ENCODE results near the gene PSAP.

The PSAP gene

GRCh38 chr10:71805776-71806703, 45.0 kb downstream of the PSAP start:
- no peak overlapping the region for H3K4me2 ChIP-seq (ENCODE audit: low read depth, low read length, poor library complexity, severe bottlenecking)
- no peak overlapping the region for H2AFZ ChIP-seq (ENCODE audit: low read depth, low read length, severe bottlenecking)

GRCh38 chr10:71804077-71804476, 47.0 kb downstream of the PSAP start:
- TF ChIP-seq EZH2phosphoT487 (conservative IDR thresholded peaks at IDR 0.05; ENCODE audit: low read length) (no peak), CTCF (IDR thresholded peaks at IDR 0.05; ENCODE audit: insufficient read depth, low read length, poor library complexity, severe bottlenecking) (no peak)
- Histone ChIP-seq H3K9me2 (replicated peaks; ENCODE audit: insufficient read depth, low read length) (no peaks in the 10 kb centered on the region), H3K27me3 (ENCODE audit: low read length) (no peaks in the 10 kb centered on the region), H3F3A (ENCODE audit: insufficient read depth) (no peaks in the 10 kb centered on the region), H3K4me3 (ENCODE audit: insufficient read depth, low read length, poor library complexity, severe bottlenecking) (no peak overlapping the region), H2AFZ (ENCODE audit: low read depth, low read length, severe bottlenecking) (no peak overlapping the region), H3K9ac (ENCODE audit: low read length) (no peak overlapping the region), H3K36me3 (ENCODE audit: low read length) (no peaks in the 10 kb centered on the region), H3K27ac (ENCODE audit: low read depth, low read length) (no peak overlapping the region), H3K79me2 (ENCODE audit: insufficient read depth, low read length) (no peaks in the 10 kb centered on the region), H3K4me2 (ENCODE audit: low read depth, low read length, poor library complexity, severe bottlenecking) (no peak overlapping the region), H3K9me3 (ENCODE audit: insufficient read depth, low read length) (no peaks in the 10 kb centered on the region), H4K20me1 (ENCODE audit: low read depth, low read length) (no peaks in the 10 kb centered on the region)

More at GRCh38 chr10:71805776-71806703, 45.0 kb downstream of the PSAP start:
- Histone ChIP-seq H3K27me3 (ENCODE audit: low read length) (no peaks in the 10 kb centered on the region), H4K20me1 (ENCODE audit: low read depth, low read length) (no peaks in the 10 kb centered on the region), H3K27ac (ENCODE audit: low read depth, low read length) (no peak overlapping the region), H3K9me3 (ENCODE audit: insufficient read depth, low read length) (no peaks in the 10 kb centered on the region), H3K36me3 (ENCODE audit: low read length) (no peaks in the 10 kb centered on the region), H3K9me2 (replicated peaks; ENCODE audit: insufficient read depth, low read length) (no peaks in the 10 kb centered on the region), H3K4me3 (ENCODE audit: insufficient read depth, low read length, poor library complexity, severe bottlenecking) (no peak overlapping the region), H3F3A (ENCODE audit: insufficient read depth) (no peaks in the 10 kb centered on the region), H3K79me2 (ENCODE audit: insufficient read depth, low read length) (no peaks in the 10 kb centered on the region), H3K9ac (ENCODE audit: low read length) (no peak overlapping the region)
- TF ChIP-seq EZH2phosphoT487 (conservative IDR thresholded peaks at IDR 0.05; ENCODE audit: low read length), result no peak
- TF ChIP-seq CTCF (IDR thresholded peaks at IDR 0.05; ENCODE audit: insufficient read depth, low read length, poor library complexity, severe bottlenecking), result no peak

GRCh38 chr10:71802715-71803488, 48.1 kb downstream of the PSAP start:
- H3K4me3 ChIP-seq (ENCODE audit: insufficient read depth, low read length, poor library complexity, severe bottlenecking), result no peak overlapping the region
- H3K9me2 ChIP-seq (replicated peaks; ENCODE audit: insufficient read depth, low read length), result no peaks in the 10 kb centered on the region
- no peak overlapping the region for H3K9ac ChIP-seq (ENCODE audit: low read length)
- no peaks in the 10 kb centered on the region for H3F3A ChIP-seq (ENCODE audit: insufficient read depth)
- H3K4me2 ChIP-seq (ENCODE audit: low read depth, low read length, poor library complexity, severe bottlenecking), result no peak overlapping the region
- H3K27ac ChIP-seq (ENCODE audit: low read depth, low read length), result no peak overlapping the region
- no peaks in the 10 kb centered on the region for H3K36me3 ChIP-seq (ENCODE audit: low read length)
- no peak overlapping the region for H2AFZ ChIP-seq (ENCODE audit: low read depth, low read length, severe bottlenecking)
- no peaks in the 10 kb centered on the region for H4K20me1 ChIP-seq (ENCODE audit: low read depth, low read length)
- no peaks in the 10 kb centered on the region for H3K79me2 ChIP-seq (ENCODE audit: insufficient read depth, low read length)
- no peaks in the 10 kb centered on the region for H3K9me3 ChIP-seq (ENCODE audit: insufficient read depth, low read length)
- TF ChIP-seq EZH2phosphoT487 (conservative IDR thresholded peaks at IDR 0.05; ENCODE audit: low read length) (no peak), CTCF (IDR thresholded peaks at IDR 0.05; ENCODE audit: insufficient read depth, low read length, poor library complexity, severe bottlenecking) (no peak)
- no peaks in the 10 kb centered on the region for H3K27me3 ChIP-seq (ENCODE audit: low read length)

Data from SU-DHL-6 (cell line).